GM21619 (cell line): ENCODE measurements around the gene PSMB9.

ENCODE experiments used
- ATAC-seq: cut with Tn5 transposase; IDR thresholded peaks from one replicate; pipeline ENCODE4 v1.9.1; 2021; ENCODE audit not compliant: unreplicated experiment

The PSMB9 gene

DNA sequence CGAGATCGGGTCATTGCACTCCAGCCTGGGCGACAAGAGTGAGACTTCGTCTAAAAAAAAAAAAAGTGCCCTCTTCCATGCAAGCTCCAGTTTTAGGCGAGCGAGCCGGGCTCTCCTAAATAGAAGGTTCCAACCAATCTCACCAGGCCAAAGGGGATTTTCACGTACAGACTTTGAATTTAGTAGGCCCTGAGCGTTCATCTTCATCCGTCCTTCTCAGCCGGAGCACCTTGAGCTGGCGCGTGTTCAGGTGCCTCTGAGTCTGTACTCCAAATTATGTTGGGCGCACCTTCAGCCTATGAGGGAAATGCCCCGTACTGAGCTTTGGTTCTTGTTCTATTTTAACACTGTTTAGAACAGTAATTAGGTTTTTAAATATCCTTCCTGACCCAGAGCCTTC lies 14.6 kb upstream of the PSMB9 start:
- ATAC-seq, result no peak

GRCh38 chr6:32840604-32841246 lies 13.3 kb upstream of the PSMB9 start:
- no peak for ATAC-seq

GRCh38 chr6:32842021-32842650 lies 11.9 kb upstream of the PSMB9 start:
- ATAC-seq, result no peak

GRCh38 chr6:32842690-32843089 lies 11.3 kb upstream of the PSMB9 start:
- ATAC-seq, result no peak

GRCh38 chr6:32843331-32843978 lies 10.5 kb upstream of the PSMB9 start:
- ATAC-seq, result no peak

DNA sequence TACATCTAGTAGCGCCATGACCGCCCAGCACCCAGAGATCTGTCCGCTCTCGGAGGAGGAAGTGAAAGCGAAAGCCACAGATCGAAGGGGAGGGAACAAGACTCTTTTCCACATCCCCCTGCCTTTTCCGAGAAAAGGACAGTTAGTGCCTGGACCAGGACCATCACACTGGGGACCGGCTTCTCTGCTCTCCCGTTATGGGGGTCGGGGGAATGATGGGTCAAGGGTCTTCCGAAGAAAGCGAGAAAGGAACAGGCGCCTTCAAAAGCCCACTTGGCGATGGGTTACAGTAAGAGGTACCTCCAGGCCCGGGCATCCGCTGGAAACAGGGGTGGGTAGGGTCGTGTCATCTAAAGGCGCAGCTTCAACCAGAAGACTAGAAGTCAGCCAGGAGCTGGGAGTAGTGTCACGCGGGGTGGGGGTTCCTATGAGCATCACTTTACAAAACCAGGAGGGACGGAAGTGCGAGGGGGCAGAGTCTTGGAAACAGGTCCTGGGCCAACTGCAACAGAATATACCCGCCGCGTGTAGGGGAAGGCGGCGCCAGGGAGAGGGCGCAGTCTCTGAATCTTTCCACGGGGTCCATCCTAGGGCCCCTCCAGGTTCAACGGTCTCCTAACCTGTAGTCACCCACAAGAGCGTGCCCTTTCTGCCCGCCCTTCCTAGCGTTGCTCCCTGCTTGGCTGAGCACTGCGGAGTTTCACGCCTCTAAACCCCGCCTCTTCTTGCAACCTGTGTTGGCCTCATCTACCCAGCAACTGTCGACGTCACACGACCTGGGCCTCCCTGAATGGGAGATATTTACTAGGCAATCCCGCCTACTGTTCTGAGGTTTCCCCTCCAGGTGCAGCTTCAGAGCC lies 9.8 kb upstream of the PSMB9 start, which contains the start of gene PSMB8:
TSS of gene PSMB8 (minus strand) at position 69 of the 860 bp plus-strand sequence. CDS start at position 18, 51 bp downstream.
- peak; percentile 59 for ATAC-seq

- ATAC-seq, result no peak
These were observed 9.1 kb upstream of the PSMB9 start for GRCh38 chr6:32844839-32845383.

GRCh38 chr6:32845384-32845884 lies 8.6 kb upstream of the PSMB9 start:
- ATAC-seq, result no peak

- no peak for ATAC-seq
These were observed 7.0 kb upstream of the PSMB9 start for GRCh38 chr6:32847004-32847403.

DNA sequence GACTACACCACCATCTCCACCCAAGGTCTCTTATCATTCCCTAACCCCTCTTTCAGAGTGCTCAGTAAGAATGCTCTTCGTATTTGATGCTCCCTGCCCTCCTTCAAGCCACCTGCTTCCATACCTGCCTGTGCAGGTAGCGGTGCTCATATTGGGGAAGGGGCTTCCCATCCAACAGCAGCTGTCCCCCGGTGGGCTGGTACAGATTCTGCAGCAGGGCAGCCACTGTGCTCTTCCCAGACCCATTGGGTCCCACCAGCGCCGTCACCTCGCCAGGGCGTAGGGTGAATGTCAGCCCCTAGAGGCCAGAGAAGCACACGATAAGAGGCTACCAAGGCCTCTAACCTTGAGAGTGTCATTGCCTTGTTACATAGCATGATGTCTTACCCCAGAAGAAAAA lies 6.2 kb upstream of the PSMB9 start:
- no peak for ATAC-seq

- ATAC-seq, result no peak
These were observed 4.9 kb upstream of the PSMB9 start for GRCh38 chr6:32849126-32849525.

GRCh38 chr6:32851025-32851424 lies 3.0 kb upstream of the PSMB9 start:
- no peak for ATAC-seq

GRCh38 chr6:32852018-32852843 lies 1.8 kb upstream of the PSMB9 start:
- no peak for ATAC-seq

DNA sequence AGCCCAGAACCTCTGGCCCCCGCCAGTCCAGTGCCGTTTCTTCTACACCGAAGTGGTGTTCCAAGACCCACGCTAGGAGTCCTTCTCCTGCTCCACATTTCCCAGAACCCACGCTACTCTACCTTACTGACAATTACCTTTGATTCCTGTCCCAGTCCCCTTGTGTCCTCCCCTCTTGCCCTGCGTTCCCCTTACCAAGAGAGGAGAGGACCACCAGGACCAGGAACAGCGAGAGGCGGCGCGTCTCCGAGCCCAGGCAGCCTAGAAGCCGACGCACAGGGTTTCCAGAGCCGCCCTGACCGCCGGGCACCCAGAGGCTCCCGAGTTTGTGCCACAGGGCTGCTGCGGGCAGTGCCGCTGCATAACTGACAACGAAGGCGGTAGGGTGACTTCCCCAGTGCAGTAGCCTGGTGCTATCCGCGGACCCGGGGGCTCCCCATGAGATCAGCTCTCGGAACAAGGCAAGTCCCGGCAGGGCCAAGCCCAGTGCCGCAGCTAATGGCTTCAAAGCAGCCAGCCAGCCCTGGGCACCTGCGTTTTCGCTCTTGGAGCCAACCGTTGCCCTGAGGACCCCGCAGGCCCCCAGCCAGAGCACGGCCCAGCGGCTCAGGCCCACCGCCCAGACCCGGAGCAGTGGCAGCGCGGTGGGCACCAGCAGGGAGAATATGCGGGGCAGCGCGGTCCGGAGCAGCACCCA lies 1.0 kb upstream of the PSMB9 start:
- peak; percentile 26 for ATAC-seq

DNA sequence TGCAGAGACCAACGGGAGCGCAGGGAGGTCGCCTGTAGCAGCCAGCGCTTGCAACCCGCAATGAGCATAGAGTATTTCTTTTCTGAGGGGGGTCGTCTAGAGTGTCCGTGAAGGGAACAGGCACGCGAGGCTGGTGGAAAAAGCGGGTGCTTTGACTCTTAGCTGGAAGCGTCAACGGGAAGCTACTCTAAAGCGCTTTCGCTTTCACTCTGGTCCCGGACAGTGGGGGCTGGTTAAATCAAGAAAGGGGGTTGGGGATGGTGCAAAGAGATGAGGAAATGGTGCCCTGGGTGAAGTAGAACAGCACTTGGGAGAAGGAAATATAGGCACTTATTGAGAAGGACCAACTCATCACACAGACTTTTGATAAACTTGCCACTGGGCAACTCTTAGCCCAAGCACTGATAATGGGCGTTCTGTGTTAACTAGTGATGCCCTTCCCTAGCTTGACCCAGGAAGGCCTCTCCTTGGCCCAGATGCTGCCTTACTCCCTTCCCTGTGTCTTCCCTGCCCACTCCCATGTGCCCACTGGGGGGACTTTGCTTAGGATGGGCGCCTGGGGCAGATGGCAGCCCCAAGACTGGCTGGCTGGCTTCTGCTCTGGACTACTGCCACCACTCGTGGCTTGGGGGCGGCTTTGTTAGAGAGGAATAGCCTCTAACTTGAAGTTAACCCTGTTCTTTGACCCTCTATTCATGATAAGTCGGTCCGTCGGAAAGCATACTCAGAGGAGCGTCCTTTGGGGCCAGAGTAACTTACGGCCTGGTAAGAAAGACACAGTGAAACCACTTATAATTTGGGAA lies 585 bp downstream of the PSMB9 start:
- peak; percentile 9 for ATAC-seq

GRCh38 chr6:32855467-32856174 lies 1.6 kb downstream of the PSMB9 start:
- ATAC-seq, result no peak

DNA sequence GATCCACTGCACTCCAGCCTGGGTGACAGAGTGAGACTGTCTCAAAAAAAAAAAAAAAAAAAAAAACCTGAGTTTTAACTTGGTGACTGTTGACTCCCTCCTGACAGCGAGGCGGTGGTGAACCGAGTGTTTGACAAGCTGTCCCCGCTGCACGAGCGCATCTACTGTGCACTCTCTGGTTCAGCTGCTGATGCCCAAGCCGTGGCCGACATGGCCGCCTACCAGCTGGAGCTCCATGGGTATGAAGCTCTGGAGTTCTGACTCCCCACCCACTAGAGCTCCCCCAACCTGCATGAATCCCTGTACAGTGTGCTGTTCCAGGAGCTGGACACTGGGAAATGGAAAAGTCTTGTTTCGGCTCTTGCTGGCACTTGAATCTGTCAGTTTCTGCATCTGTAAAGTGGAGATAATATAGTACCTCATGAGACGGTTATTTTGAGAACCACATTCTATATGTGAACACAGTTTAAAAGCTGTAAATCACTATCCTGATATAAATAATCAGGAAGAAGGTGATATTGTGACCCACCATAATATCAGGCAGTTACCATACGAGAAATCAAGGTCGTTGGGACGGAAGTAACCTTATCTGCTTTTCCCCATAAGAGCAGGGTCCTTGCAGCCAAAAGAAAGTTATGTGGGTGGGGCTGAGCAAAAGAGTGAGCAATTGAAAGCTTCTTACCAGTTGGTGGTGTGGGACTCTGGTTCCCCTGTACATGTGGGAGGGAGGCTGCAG lies 3.3 kb downstream of the PSMB9 start:
- ATAC-seq, result no peak
